Keratinocyte (primary cell): ENCODE measurements around the gene CEP126. TPM values are rescaled to one million over a fixed set of nuclear protein-coding genes. Genes with fewer than 3 reads are reported as not detected.
"Not testable (repeated sequence)": the region's sequence is repeated elsewhere in the genome, so short reads cannot be mapped to it uniquely, and the experiment has no call there.

Experiments used
- DNase-seq: peaks from one replicate; pipeline ENCODE4 v3.0.0-alpha.2; 2011; ENCODE audit warnings: low read depth, missing footprints, low spot score
- FAIRE-seq: peaks from 2 replicates; lab custom pipeline; 2011; peaks lifted over from hg19 to GRCh38; lab: Jason Lieb, UNC
- H2AFZ ChIP-seq: 2 replicates; pipeline ENCODE4 v1.6.0; 2012; ENCODE audit warnings: low read length, control low read depth, inconsistent platforms; ENCODE audit not compliant: control insufficient read depth
- H3K27ac ChIP-seq: 2 replicates; pipeline ENCODE4 v1.5.1; 2011; ENCODE audit warnings: low read length; ENCODE audit not compliant: control insufficient read depth, insufficient read depth
- H3K27me3 ChIP-seq: 3 replicates; pipeline ENCODE4 v1.6.0; 2011; ENCODE audit warnings: low read length; ENCODE audit not compliant: control insufficient read depth, insufficient read depth; ENCODE audit errors: extremely low read depth
- H3K36me3 ChIP-seq, 2 experiments: 2 replicates in 1 of 2; 3 replicates in 1 of 2; pipeline ENCODE4 v1.5.1; 2011; ENCODE audit warnings: low read length in 2 of 2, mild to moderate bottlenecking in 1 of 2; ENCODE audit not compliant: control insufficient read depth in 2 of 2, insufficient read depth in 2 of 2; ENCODE audit errors: extremely low read depth in 1 of 2
- H3K4me1 ChIP-seq: 3 replicates; pipeline ENCODE4 v1.5.1; 2011; ENCODE audit warnings: low read length; ENCODE audit not compliant: control insufficient read depth, insufficient read depth; ENCODE audit errors: extremely low read depth
- H3K4me2 ChIP-seq: 3 replicates; pipeline ENCODE4 v1.6.0; 2011; ENCODE audit warnings: low read depth, low read length; ENCODE audit not compliant: control insufficient read depth, insufficient read depth; ENCODE audit errors: extremely low read depth
- H3K4me3 ChIP-seq, 3 experiments: fragments of 200-600 bp in 1 of 3; sonication (generic) in 1 of 3; 2 replicates in 2 of 3; 3 replicates in 1 of 3; pipeline ENCODE4 v1.5.1; 2011 to 2016; ENCODE audit warnings: low read length in 3 of 3, mild to moderate bottlenecking in 3 of 3, control low read depth in 2 of 3, inconsistent platforms in 1 of 3, low read depth in 1 of 3, mixed read lengths in 1 of 3, mixed run types in 1 of 3, moderate library complexity in 1 of 3; ENCODE audit not compliant: control insufficient read depth in 2 of 3, insufficient read depth in 2 of 3; ENCODE audit errors: extremely low read depth in 1 of 3
- H3K79me2 ChIP-seq: 2 replicates; pipeline ENCODE4 v1.6.0; 2012; ENCODE audit warnings: low read length; ENCODE audit not compliant: control insufficient read depth, insufficient read depth
- H3K9ac ChIP-seq: 3 replicates; pipeline ENCODE4 v1.6.0; 2011; ENCODE audit warnings: low read length; ENCODE audit not compliant: control insufficient read depth, insufficient read depth; ENCODE audit errors: extremely low read depth
- H3K9me1 ChIP-seq: 3 replicates; pipeline ENCODE4 v1.6.0; 2011; ENCODE audit warnings: low read length; ENCODE audit not compliant: control insufficient read depth, insufficient read depth; ENCODE audit errors: extremely low read depth
- H3K9me3 ChIP-seq: 2 replicates; pipeline ENCODE4 v1.5.1; 2012; ENCODE audit warnings: low read depth, low read length; ENCODE audit not compliant: control insufficient read depth
- H4K20me1 ChIP-seq: 3 replicates; pipeline ENCODE4 v1.6.0; 2011; ENCODE audit warnings: low read length; ENCODE audit not compliant: control insufficient read depth, insufficient read depth; ENCODE audit errors: extremely low read depth
- EZH2 ChIP-seq: IDR thresholded peaks from one replicate; pipeline ENCODE4 v1.6.1; 2012; ENCODE audit warnings: inconsistent platforms, mild to moderate bottlenecking, low read length, moderate library complexity
- dilution Hi-C: fragments of 300-500 bp; cut with MboI; formaldehyde crosslinking; loops from one replicate; pipeline ENCODE4 v1.7.0; 2020; ENCODE audit warnings: low sequenced_read_pairs; ENCODE audit not compliant: extremely low pct_ligation_motif_present
- polyA plus RNA-seq, 5 experiments: library from polyadenylated mRNA; depleted of rRNA in 3 of 5; stranded (reverse) in 3 of 5; stranded (forward) in 1 of 5; unstranded in 1 of 5; fragments of >200 nt; gene quantifications; 1 replicate in 1 of 5; 2 replicates in 3 of 5; 3 replicates in 1 of 5; pipeline versions ENCODE4 v1.2.1 to v1.2.3, GENCODE V29; 2011 to 2012; ENCODE audit warnings: missing spikeins in 2 of 5, low read depth in 1 of 5, low replicate concordance in 1 of 5
- TF ChIP-seq, protein P1 (sequence below), 3 experiments: IDR thresholded peaks in 1 of 3; conservative IDR thresholded peaks in 1 of 3; optimal IDR thresholded peaks in 1 of 3; 2 replicates in 2 of 3; 3 replicates in 1 of 3; pipeline versions ENCODE3 to v1.5.1; 2011; ENCODE audit warnings: low read length in 3 of 3, mild to moderate bottlenecking in 3 of 3, moderate library complexity in 2 of 3, control low read depth in 1 of 3, inconsistent platforms in 1 of 3; ENCODE audit not compliant: insufficient read depth in 2 of 3; ENCODE audit errors: extremely low read depth in 1 of 3

CEP126 gene
- polyA plus RNA-seq, 1 donor (not counting 4 experiments of a cell fraction or from before 2014, with no cell fraction given): 3.4 TPM

DNA sequence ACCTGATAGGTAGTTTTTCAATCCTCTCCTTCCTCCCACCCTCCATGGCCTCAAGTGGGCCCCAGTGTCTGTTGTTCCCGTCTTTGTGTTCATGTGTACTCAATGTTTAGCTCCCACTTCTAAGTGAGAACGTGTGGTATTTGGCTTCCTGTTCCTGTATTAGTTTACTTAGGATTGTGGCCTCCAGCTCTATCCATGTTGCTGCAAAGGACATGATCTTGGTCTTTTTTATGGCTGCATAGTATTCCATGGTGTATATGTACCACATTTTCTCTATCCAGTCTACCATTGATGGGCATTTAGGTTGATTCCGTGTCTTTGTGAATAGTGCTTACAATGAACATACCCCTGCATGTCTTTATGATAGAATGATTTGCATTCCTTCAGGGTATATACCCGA lies 78.4 kb downstream of the CEP126 start:
- Histone ChIP-seq H3K4me1 (no peaks in the 10 kb centered on the region), H2AFZ (no peak overlapping the region), H3K36me3 (no peaks in the 10 kb centered on the region), H3K4me3 (no peak overlapping the region), H3K4me2 (no peak overlapping the region), H3K9ac (no peak overlapping the region), H3K9me1 (no peaks in the 10 kb centered on the region), H3K27ac (no peak overlapping the region), H3K9me3 (no peaks in the 10 kb centered on the region), H4K20me1 (no peaks in the 10 kb centered on the region), H3K27me3 (no peaks in the 10 kb centered on the region), H3K79me2 (no peaks in the 10 kb centered on the region)
- dilution Hi-C loops: no loop called here
- FAIRE-seq: no peak
- TF ChIP-seq, protein P1, sequence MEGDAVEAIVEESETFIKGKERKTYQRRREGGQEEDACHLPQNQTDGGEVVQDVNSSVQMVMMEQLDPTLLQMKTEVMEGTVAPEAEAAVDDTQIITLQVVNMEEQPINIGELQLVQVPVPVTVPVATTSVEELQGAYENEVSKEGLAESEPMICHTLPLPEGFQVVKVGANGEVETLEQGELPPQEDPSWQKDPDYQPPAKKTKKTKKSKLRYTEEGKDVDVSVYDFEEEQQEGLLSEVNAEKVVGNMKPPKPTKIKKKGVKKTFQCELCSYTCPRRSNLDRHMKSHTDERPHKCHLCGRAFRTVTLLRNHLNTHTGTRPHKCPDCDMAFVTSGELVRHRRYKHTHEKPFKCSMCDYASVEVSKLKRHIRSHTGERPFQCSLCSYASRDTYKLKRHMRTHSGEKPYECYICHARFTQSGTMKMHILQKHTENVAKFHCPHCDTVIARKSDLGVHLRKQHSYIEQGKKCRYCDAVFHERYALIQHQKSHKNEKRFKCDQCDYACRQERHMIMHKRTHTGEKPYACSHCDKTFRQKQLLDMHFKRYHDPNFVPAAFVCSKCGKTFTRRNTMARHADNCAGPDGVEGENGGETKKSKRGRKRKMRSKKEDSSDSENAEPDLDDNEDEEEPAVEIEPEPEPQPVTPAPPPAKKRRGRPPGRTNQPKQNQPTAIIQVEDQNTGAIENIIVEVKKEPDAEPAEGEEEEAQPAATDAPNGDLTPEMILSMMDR (optimal IDR thresholded peaks at IDR 0.05 in 1 of 3, IDR thresholded peaks at IDR 0.05 in 1 of 3, conservative IDR thresholded peaks at IDR 0.05 in 1 of 3; ENCODE audit: extremely low read depth in 1 of 3, insufficient read depth in 2 of 3, low read length in 3 of 3): no peak
- no peak for TF ChIP-seq EZH2
- no peak for DNase-seq

DNA sequence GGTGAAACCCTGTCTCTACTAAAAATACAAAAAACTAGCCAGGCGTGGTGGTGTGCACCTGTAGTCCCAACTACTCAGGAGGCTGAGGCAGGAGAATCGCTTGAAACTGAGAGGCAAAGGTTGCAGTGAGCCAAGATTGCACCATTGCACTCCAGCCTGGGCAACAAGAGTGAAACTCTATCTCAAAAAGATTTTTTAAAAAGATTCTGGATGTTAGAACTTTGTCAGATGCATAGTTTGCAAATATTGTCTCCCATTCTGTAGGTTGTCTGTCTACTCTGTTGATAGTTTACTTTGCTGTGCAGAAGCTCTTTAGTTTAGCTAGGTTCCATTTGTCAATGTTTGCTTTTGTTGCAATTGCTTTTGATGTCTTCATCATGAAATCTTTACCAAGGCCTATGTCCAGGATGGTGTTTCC lies 79.3 kb downstream of the CEP126 start:
- H3K4me3 ChIP-seq, H4K20me1 ChIP-seq, dilution Hi-C loops, H3K9me3 ChIP-seq, H3K36me3 ChIP-seq, H3K4me1 ChIP-seq, H2AFZ ChIP-seq, H3K4me2 ChIP-seq, H3K79me2 ChIP-seq, H3K27me3 ChIP-seq, H3K9ac ChIP-seq, DNase-seq, H3K27ac ChIP-seq, FAIRE-seq, H3K9me1 ChIP-seq: not testable (repeated sequence)

DNA sequence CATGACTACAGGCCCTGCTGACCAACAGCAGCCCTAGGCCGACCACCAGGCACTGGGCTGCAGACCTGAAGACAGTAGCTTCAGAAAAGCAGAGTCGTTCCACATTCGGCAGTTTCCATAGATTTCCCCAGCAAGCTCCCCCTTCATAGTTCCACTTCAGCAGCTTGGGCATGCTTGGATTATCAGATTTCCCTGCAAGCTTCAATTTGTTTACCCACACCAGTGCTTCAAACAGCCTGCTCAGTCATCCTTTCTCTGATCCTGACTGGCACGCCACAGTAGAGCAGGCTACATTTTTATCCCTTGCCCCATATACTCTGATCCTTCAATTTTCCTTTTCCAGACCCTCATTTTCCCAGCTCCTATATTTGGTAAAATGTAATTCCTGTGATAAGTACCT lies 81.3 kb downstream of the CEP126 start:
- no peak for TF ChIP-seq EZH2
- TF ChIP-seq, protein P1 (optimal IDR thresholded peaks at IDR 0.05 in 1 of 3, IDR thresholded peaks at IDR 0.05 in 1 of 3, conservative IDR thresholded peaks at IDR 0.05 in 1 of 3; ENCODE audit: extremely low read depth in 1 of 3, insufficient read depth in 2 of 3, low read length in 3 of 3): no peak
- Histone ChIP-seq H2AFZ (no peak overlapping the region), H3K4me3 (no peak overlapping the region), H4K20me1 (no peaks in the 10 kb centered on the region), H3K9ac (no peak overlapping the region), H3K27me3 (no peaks in the 10 kb centered on the region), H3K9me3 (no peaks in the 10 kb centered on the region), H3K4me2 (no peak overlapping the region), H3K9me1 (no peaks in the 10 kb centered on the region), H3K27ac (no peak overlapping the region), H3K4me1 (no peaks in the 10 kb centered on the region), H3K36me3 (no peaks in the 10 kb centered on the region), H3K79me2 (no peaks in the 10 kb centered on the region)
- dilution Hi-C loops: no loop called here
- DNase-seq (no peak), FAIRE-seq (no peak)
